Neuronal stem cell (in vitro differentiated cells): ENCODE data around the gene ANKMY1.

Source experiments
- DNase-seq: peaks from one replicate; pipeline ENCODE4 v3.0.0-alpha.2; 2013; ENCODE audit warnings: low spot score
- H2AFZ ChIP-seq: one replicate; pipeline ENCODE4 v1.6.1; 2013; ENCODE audit warnings: mild to moderate bottlenecking, low read length, inconsistent platforms
- H2AK5ac ChIP-seq: 2 replicates; pipeline ENCODE4 v1.6.1; 2013; ENCODE audit warnings: low read depth, mild to moderate bottlenecking, inconsistent platforms, low read length, moderate library complexity, mixed read lengths
- H2BK120ac ChIP-seq: 2 replicates; pipeline ENCODE4 v1.6.1; 2013; ENCODE audit warnings: low read depth, mild to moderate bottlenecking, inconsistent platforms, low read length, moderate library complexity, mixed read lengths
- H2BK12ac ChIP-seq: one replicate; pipeline ENCODE4 v1.6.1; 2013; ENCODE audit warnings: low read length, inconsistent platforms
- H2BK15ac ChIP-seq: 2 replicates; pipeline ENCODE4 v1.6.1; 2013; ENCODE audit warnings: mild to moderate bottlenecking, low read length, inconsistent platforms, mixed read lengths
- H2BK5ac ChIP-seq: one replicate; pipeline ENCODE4 v1.6.1; 2013; ENCODE audit warnings: inconsistent platforms, mild to moderate bottlenecking, low read length, moderate library complexity
- H3K14ac ChIP-seq: one replicate; pipeline ENCODE4 v1.6.1; 2013; ENCODE audit warnings: low read length, inconsistent platforms
- H3K18ac ChIP-seq: 2 replicates; pipeline ENCODE4 v1.6.1; 2013; ENCODE audit warnings: low read length, inconsistent platforms
- H3K23ac ChIP-seq: 2 replicates; pipeline ENCODE4 v1.6.1; 2013; ENCODE audit warnings: low read depth, mild to moderate bottlenecking, mixed read lengths, low read length, inconsistent platforms; ENCODE audit not compliant: poor library complexity
- H3K27ac ChIP-seq: replicated peaks from 3 replicates; pipeline ENCODE4 v1.5.1; 2013; ENCODE audit warnings: low read length, inconsistent platforms
- H3K27me3 ChIP-seq, 3 experiments: 2 replicates each; pipeline ENCODE4 v1.6.1; 2013; ENCODE audit warnings: low read length in 3 of 3, mild to moderate bottlenecking in 2 of 3, inconsistent platforms in 1 of 3, low read depth in 1 of 3, mixed read lengths in 1 of 3, moderate library complexity in 1 of 3; ENCODE audit not compliant: control insufficient read depth in 3 of 3, insufficient read depth in 3 of 3
- H3K36me3 ChIP-seq, 2 donors: replicated peaks in 1 of 2; 2 replicates each; pipeline ENCODE4 v1.6.1; 2013; ENCODE audit warnings: low read length in 2 of 2; ENCODE audit not compliant: control insufficient read depth in 2 of 2, insufficient read depth in 2 of 2
- H3K4ac ChIP-seq: 2 replicates; pipeline ENCODE4 v1.6.1; 2013; ENCODE audit warnings: inconsistent platforms, mild to moderate bottlenecking, low read length, moderate library complexity
- H3K4me1 ChIP-seq, 2 donors: 1 replicate in 1 of 2; 2 replicates in 1 of 2; pipeline ENCODE4 v1.6.1; 2013; ENCODE audit warnings: low read length in 2 of 2, low read depth in 1 of 2; ENCODE audit not compliant: control insufficient read depth in 2 of 2, insufficient read depth in 1 of 2
- H3K4me2 ChIP-seq: one replicate; pipeline ENCODE4 v1.6.1; 2013; ENCODE audit warnings: mild to moderate bottlenecking, low read length, inconsistent platforms; ENCODE audit not compliant: insufficient read depth, poor library complexity, severe bottlenecking
- H3K4me3 ChIP-seq, 2 donors: 2 replicates each; pipeline ENCODE4 v1.5.1; 2013; ENCODE audit warnings: low read length in 2 of 2, mild to moderate bottlenecking in 2 of 2, inconsistent platforms in 1 of 2, moderate library complexity in 1 of 2
- H3K79me1 ChIP-seq: one replicate; pipeline ENCODE4 v1.6.1; 2013; ENCODE audit warnings: low read depth, mild to moderate bottlenecking, inconsistent platforms, low read length, moderate library complexity
- H3K9ac ChIP-seq: one replicate; pipeline ENCODE4 v1.6.1; 2013; ENCODE audit warnings: mild to moderate bottlenecking, low read depth, low read length, inconsistent platforms; ENCODE audit not compliant: poor library complexity
- H3K9me3 ChIP-seq, 2 donors: replicated peaks in 1 of 2; 2 replicates each; pipeline versions ENCODE3 to v1.6.1; 2013; ENCODE audit warnings: low read length in 2 of 2, mild to moderate bottlenecking in 2 of 2, inconsistent platforms in 1 of 2, low read depth in 1 of 2, mixed read lengths in 1 of 2, moderate library complexity in 1 of 2; ENCODE audit not compliant: control insufficient read depth in 2 of 2, insufficient read depth in 1 of 2
- H4K8ac ChIP-seq: one replicate; pipeline ENCODE4 v1.6.1; 2013; ENCODE audit warnings: low read depth, mild to moderate bottlenecking, inconsistent platforms, low read length, moderate library complexity
- H4K91ac ChIP-seq: one replicate; pipeline ENCODE4 v1.6.1; 2013; ENCODE audit warnings: low read length, low read depth, mild to moderate bottlenecking, inconsistent platforms; ENCODE audit not compliant: poor library complexity
- WGBS, 2 donors: extraction: QIAGEN DNeasy Blood & Tissue Kit; methylation state at CpG; one replicate each; pipeline ENCODE4 v1.1.7; 2013; ENCODE audit warnings: missing lambda C conversion rate in 2 of 2, mixed read lengths in 1 of 2; ENCODE audit not compliant: insufficient read length in 2 of 2, insufficient replicate concordance in 1 of 2; ENCODE audit errors: extremely low coverage in 2 of 2; 5-methylcytosine and 5-hydroxymethylcytosine counted together

Gene ANKMY1

GRCh38 chr2:240569523-240569997 lies 11.8 kb upstream of the ANKMY1 start:
- peak overlapping the region; percentile 37 for H3K23ac ChIP-seq
- DNase-seq = no peak
- H3K4me3 ChIP-seq = peak overlapping the region; percentile 57 to 90
- H4K91ac ChIP-seq = peak overlapping the region; percentile 5
- no peak overlapping the region for H2BK5ac ChIP-seq
- H2BK15ac ChIP-seq = no peak overlapping the region
- H3K9ac ChIP-seq = no peak overlapping the region
- WGBS, 2 donors = no CpG with 5 or more reads among the region's 9 CpGs
- peaks cover 0 to 4% of the 10 kb centered on the region in 2 donors for H3K9me3 ChIP-seq
- no peak overlapping the region for H4K8ac ChIP-seq
- peaks cover 2% of the 10 kb centered on the region for H3K79me1 ChIP-seq
- H3K4me2 ChIP-seq = no peak overlapping the region
- H2BK120ac ChIP-seq = no peak overlapping the region
- H2BK12ac ChIP-seq = no peak overlapping the region
- H3K18ac ChIP-seq = no peak overlapping the region
- H3K4ac ChIP-seq = no peak overlapping the region
- H3K27me3 ChIP-seq = peaks cover 0 to 32% (median 16%) of the 10 kb centered on the region in 3 experiments
- peaks cover 25% of the 10 kb centered on the region in 2 donors for H3K4me1 ChIP-seq
- peak overlapping the region; percentile 39 for H3K14ac ChIP-seq
- peaks cover 0 to 8% of the 10 kb centered on the region in 2 donors for H3K36me3 ChIP-seq
- H2AK5ac ChIP-seq = peak overlapping the region; percentile 37
- H2AFZ ChIP-seq = no peak overlapping the region
- H3K27ac ChIP-seq = no peak overlapping the region

- WGBS, 2 donors = no CpG with 5 or more reads among the region's 93 CpGs
- peak overlapping the region; percentile 37 for H3K23ac ChIP-seq
- no peak for DNase-seq
- H2BK120ac ChIP-seq = no peak overlapping the region
- H3K4me3 ChIP-seq = peak overlapping the region; percentile 57 to 90
- H2BK15ac ChIP-seq = peak overlapping the region; percentile 16
- H2AK5ac ChIP-seq = no peak overlapping the region
- H3K27ac ChIP-seq = no peak overlapping the region
- H2BK5ac ChIP-seq = peak overlapping the region; percentile 39
- H4K8ac ChIP-seq = peak overlapping the region; percentile 43
- H3K36me3 ChIP-seq = peaks cover 0 to 4% of the 10 kb centered on the region in 2 donors
- H3K79me1 ChIP-seq = peaks cover 2% of the 10 kb centered on the region
- peak overlapping the region; percentile 94 for H3K4me2 ChIP-seq
- H3K27me3 ChIP-seq = peaks cover 0 to 32% (median 16%) of the 10 kb centered on the region in 3 experiments
- H3K9me3 ChIP-seq = peaks cover 0 to 4% of the 10 kb centered on the region in 2 donors
- no peak overlapping the region for H3K4ac ChIP-seq
- peak overlapping the region; percentile 73 for H2BK12ac ChIP-seq
- peak overlapping the region; percentile 83 for H3K18ac ChIP-seq
- peak overlapping the region; percentile 92 for H3K9ac ChIP-seq
- peaks cover 25% of the 10 kb centered on the region in 2 donors for H3K4me1 ChIP-seq
- H4K91ac ChIP-seq = peak overlapping the region; percentile 5
- H2AFZ ChIP-seq = peak overlapping the region; percentile 88
- H3K14ac ChIP-seq = peak overlapping the region; percentile 39
These were observed 11.1 kb upstream of the ANKMY1 start for GRCh38 chr2:240568678-240569522.

- Histone ChIP-seq H3K79me1 (peaks cover 2% of the 10 kb centered on the region), H3K23ac (peak within 1 kb of the TSS; percentile 93), H2BK120ac (peak within 1 kb of the TSS; percentile 74), H3K9ac (peak within 1 kb of the TSS; percentile 92), H2BK15ac (peak within 1 kb of the TSS; percentile 97), H3K27me3 (peaks cover 0 to 32% (median 16%) of the 10 kb centered on the region in 3 experiments), H3K9me3 (peaks cover 0 to 4% of the 10 kb centered on the region in 2 donors), H2BK5ac (peak within 1 kb of the TSS; percentile 39), H3K27ac (no peak within 1 kb of the TSS), H3K36me3 (peaks cover 0 to 4% of the 10 kb centered on the region in 2 donors), H2AK5ac (peak within 1 kb of the TSS; percentile 98), H3K4me2 (peak within 1 kb of the TSS; percentile 94), H2AFZ (peak within 1 kb of the TSS; percentile 97), H3K4ac (peak within 1 kb of the TSS; percentile 53), H3K4me1 (peaks cover 25% of the 10 kb centered on the region in 2 donors), H3K4me3 (peak within 1 kb of the TSS; percentile 57 to 90), H2BK12ac (peak within 1 kb of the TSS; percentile 94), H4K8ac (peak within 1 kb of the TSS; percentile 43), H3K18ac (peak within 1 kb of the TSS; percentile 91), H3K14ac (peak within 1 kb of the TSS; percentile 71), H4K91ac (peak within 1 kb of the TSS; percentile 5)
- no peak for DNase-seq
- WGBS, 2 donors = no CpG with 5 or more reads among the region's 106 CpGs
These were observed 10.3 kb upstream of the ANKMY1 start, which contains the start of gene RNPEPL1 for GRCh38 chr2:240567872-240568677. Gene RNPEPL1 (plus strand): TSS chr2:240568484. CDS start chr2:240568587, 103 bp downstream.
